HCT116 (cell line): ENCODE results near the gene ERC1. TPM values are rescaled to one million over a fixed set of nuclear protein-coding genes. Genes with fewer than 3 reads are reported as not detected.
A peak's percentile ranks its signal among the peaks of the same experiment; 100 is the strongest.

Experiments
- ATAC-seq: fragments of 200-7000 bp; cut with Tn5 transposase; 2 replicates; pipeline ENCODE4 v1.9.1; 2020; ENCODE audit warnings: mild to moderate bottlenecking, moderate library complexity
- BruUV-seq: library from RNA; stranded (reverse); fragments of 400-500 nt; replicated peaks from 2 replicates; lab custom pipeline; 2021; lab: Mats Ljungman, UMichigan
- CTCF ChIA-PET: fragments of 300-600 bp; sonication (Branson Sonifier 250); formaldehyde crosslinking; loops from one replicate; lab custom pipeline; 2021; ENCODE audit warnings: antibody characterized with exemption; lab: Charles Lee
- POLR2A ChIA-PET: fragments of 300-600, 350-600 bp; sonication (Branson Sonifier 250); formaldehyde crosslinking; loops from one replicate; lab custom pipeline; 2021; ENCODE audit warnings: antibody characterized with exemption; lab: Charles Lee
- RAD21 ChIA-PET, 2 experiments: fragments of 300-600 bp; sonication (Branson Sonifier 250); formaldehyde crosslinking; loops; one replicate each; lab custom pipeline; 2023; ENCODE audit warnings: low total read pairs in 2 of 2; ENCODE audit not compliant: uncharacterized antibody in 2 of 2, unreplicated experiment in 2 of 2, low non-redundant PET in 1 of 2; lab: Charles Lee
- DNase-seq: peaks from one replicate; pipeline ENCODE4 v3.0.0-alpha.2; 2010; ENCODE audit warnings: low read depth, low spot score
- H2AFZ ChIP-seq: fragments of 200-600 bp; shearing (Covaris generic), sonication (generic); 2 replicates; pipeline ENCODE4 v1.6.1; 2017; ENCODE audit warnings: low read depth, mixed run types, mixed read lengths, antibody characterized with exemption, low read length; ENCODE audit not compliant: poor library complexity, severe bottlenecking
- H3K27ac ChIP-seq: 2 replicates; pipeline ENCODE4 v1.5.1; 2012; ENCODE audit warnings: low read depth, low read length
- H3K27me3 ChIP-seq: fragments of 200-600 bp; sonication (generic); 2 replicates; pipeline ENCODE4 v1.6.1; 2016; ENCODE audit warnings: mixed run types, low read length, mixed read lengths; ENCODE audit not compliant: insufficient read depth
- H3K36me3 ChIP-seq, 2 experiments: fragments of 200-500 bp in 1 of 2; fragments of 200-600 bp in 1 of 2; sonication (Bioruptor generic) in 1 of 2; sonication (generic) in 1 of 2; 2 replicates each; pipeline versions ENCODE4 v1.5.1 to v1.6.1; 2014 to 2016; ENCODE audit warnings: low read length in 2 of 2, inconsistent platforms in 1 of 2, mixed read lengths in 1 of 2, mixed run types in 1 of 2; ENCODE audit not compliant: insufficient read depth in 2 of 2, control insufficient read depth in 1 of 2
- H3K4me1 ChIP-seq, 2 experiments: fragments of 200-600 bp in 1 of 2; sonication (generic) in 1 of 2; 2 replicates each; pipeline versions ENCODE4 v1.5.1 to v1.6.1; 2012 to 2017; ENCODE audit warnings: low read length in 2 of 2, inconsistent platforms in 1 of 2, mild to moderate bottlenecking in 1 of 2, mixed read lengths in 1 of 2, mixed run types in 1 of 2, moderate library complexity in 1 of 2; ENCODE audit not compliant: insufficient read depth in 2 of 2, control insufficient read depth in 1 of 2
- H3K4me2 ChIP-seq: fragments of 200-600 bp; sonication (generic); 2 replicates; pipeline ENCODE4 v1.6.1; 2017; ENCODE audit warnings: mixed run types, low read length, mixed read lengths
- H3K4me3 ChIP-seq, 2 experiments: fragments of 200-600 bp in 1 of 2; sonication (generic) in 1 of 2; replicated peaks in 1 of 2; 2 replicates each; pipeline ENCODE4 v1.5.1; 2011 to 2016; ENCODE audit warnings: low read length in 2 of 2, control low read depth in 1 of 2, low read depth in 1 of 2, mild to moderate bottlenecking in 1 of 2, mixed read lengths in 1 of 2, mixed run types in 1 of 2
- H3K79me2 ChIP-seq: fragments of 200-600 bp; sonication (generic); 2 replicates; pipeline ENCODE4 v1.6.1; 2017; ENCODE audit warnings: mild to moderate bottlenecking, mixed run types, low read length, moderate library complexity, mixed read lengths; ENCODE audit not compliant: insufficient read depth
- H3K9ac ChIP-seq: fragments of 200-600 bp; sonication (generic); 2 replicates; pipeline ENCODE4 v1.6.1; 2016; ENCODE audit warnings: low read length, mixed read lengths
- H3K9me2 ChIP-seq: fragments of 200-600 bp; sonication (generic), shearing (Covaris generic); 2 replicates; pipeline ENCODE4 v1.6.1; 2017; ENCODE audit warnings: mixed run types, mild to moderate bottlenecking, moderate library complexity; ENCODE audit not compliant: insufficient read depth
- H3K9me3 ChIP-seq, 2 experiments: fragments of 200-500 bp in 1 of 2; fragments of 200-600 bp in 1 of 2; sonication (Bioruptor generic) in 1 of 2; sonication (generic) in 1 of 2; 2 replicates each; pipeline ENCODE4 v1.6.1; 2014 to 2017; ENCODE audit warnings: low read length in 2 of 2, mixed read lengths in 2 of 2, inconsistent platforms in 1 of 2, low read depth in 1 of 2, mild to moderate bottlenecking in 1 of 2, mixed run types in 1 of 2, moderate library complexity in 1 of 2; ENCODE audit not compliant: control insufficient read depth in 1 of 2, insufficient read depth in 1 of 2
- H4K20me1 ChIP-seq: fragments of 200-600 bp; sonication (generic), shearing (Covaris generic); 2 replicates; pipeline ENCODE4 v1.6.1; 2017; ENCODE audit warnings: mixed run types, mild to moderate bottlenecking, moderate library complexity; ENCODE audit not compliant: insufficient read depth
- ATF3 ChIP-seq: IDR thresholded peaks from 2 replicates; pipeline ENCODE4 v1.6.1; 2012
- CEBPB ChIP-seq: IDR thresholded peaks from 2 replicates; pipeline ENCODE4 v1.6.1; 2012; ENCODE audit warnings: low read depth
- CTCF ChIP-seq, 3 experiments: fragments of 200-600 bp in 1 of 3; sonication (generic) in 1 of 3; IDR thresholded peaks in 2 of 3; conservative IDR thresholded peaks in 1 of 3; 2 replicates each; pipeline ENCODE4 v1.5.1; 2012 to 2017; ENCODE audit warnings: low read depth in 2 of 3, low read length in 2 of 3, antibody characterized with exemption in 1 of 3, borderline replicate concordance in 1 of 3, control low read depth in 1 of 3, mild to moderate bottlenecking in 1 of 3, mixed read lengths in 1 of 3, mixed run types in 1 of 3, moderate library complexity in 1 of 3; ENCODE audit not compliant: insufficient read depth in 1 of 3
- EGR1 ChIP-seq: IDR thresholded peaks from 2 replicates; pipeline ENCODE4 v1.6.1; 2012; ENCODE audit warnings: low read depth
- ELF1 ChIP-seq: IDR thresholded peaks from 2 replicates; pipeline ENCODE4 v1.6.1; 2012; ENCODE audit warnings: low read depth, borderline replicate concordance
- EZH2 ChIP-seq: fragments of 200-600 bp; sonication (generic); IDR thresholded peaks from 2 replicates; pipeline ENCODE4 v1.6.1; 2017; ENCODE audit warnings: antibody characterized with exemption, mixed run types
- EZH2phosphoT487 ChIP-seq: fragments of 200-600 bp; IDR thresholded peaks from 2 replicates; pipeline ENCODE4 v1.6.1; 2018; ENCODE audit warnings: antibody characterized with exemption, borderline replicate concordance
- FOSL1 ChIP-seq: IDR thresholded peaks from 2 replicates; pipeline ENCODE4 v1.6.1; 2012; ENCODE audit warnings: low read depth
- MAX ChIP-seq: IDR thresholded peaks from 2 replicates; pipeline ENCODE4 v1.6.1; 2012
- POLR2A ChIP-seq: IDR thresholded peaks from 2 replicates; pipeline ENCODE4 v1.7.0; 2011; ENCODE audit warnings: borderline replicate concordance; ENCODE audit not compliant: insufficient read depth, insufficient read length; ENCODE audit errors: extremely low read depth
- RAD21 ChIP-seq: IDR thresholded peaks from 2 replicates; pipeline ENCODE4 v1.6.1; 2012; ENCODE audit warnings: low read depth, mild to moderate bottlenecking
- SIN3A ChIP-seq: IDR thresholded peaks from 2 replicates; pipeline ENCODE4 v1.6.1; 2012; ENCODE audit warnings: low read depth
- SP1 ChIP-seq: IDR thresholded peaks from 2 replicates; pipeline ENCODE4 v1.6.1; 2012; ENCODE audit warnings: low read depth
- SRF ChIP-seq: IDR thresholded peaks from 2 replicates; pipeline ENCODE4 v1.6.1; 2012; ENCODE audit warnings: low read depth
- TCF7L2 ChIP-seq: IDR thresholded peaks from 2 replicates; pipeline ENCODE4 v1.7.0; 2011; ENCODE audit warnings: borderline replicate concordance, inconsistent platforms; ENCODE audit not compliant: insufficient read depth, insufficient read length; ENCODE audit errors: extremely low read depth
- YY1 ChIP-seq: IDR thresholded peaks from 2 replicates; pipeline ENCODE4 v1.6.1; 2011; ENCODE audit warnings: low read length, low read depth, moderate library complexity, mild to moderate bottlenecking; ENCODE audit not compliant: insufficient replicate concordance; ENCODE audit errors: extremely low read depth
- ZBTB33 ChIP-seq: IDR thresholded peaks from 2 replicates; pipeline ENCODE4 v1.6.1; 2011; ENCODE audit warnings: mild to moderate bottlenecking, low read length, moderate library complexity; ENCODE audit not compliant: insufficient replicate concordance; ENCODE audit errors: extremely low read depth
- ZNF274 ChIP-seq: fragments of 200-500 bp; sonication (Bioruptor generic); IDR thresholded peaks from 2 replicates; pipeline ENCODE4 v1.6.1; 2014; ENCODE audit warnings: mild to moderate bottlenecking, low read depth, low read length, inconsistent platforms
- intact Hi-C: fragments of 100-400 bp; cut with micrococcal nuclease; formaldehyde crosslinking; loops from 2 replicates; pipeline ENCODE4 v1.10.0; 2022
- total RNA-seq: library from RNA; stranded (reverse); gene quantifications from one replicate; pipeline ENCODE4 v1.2.1, GENCODE V29; 2021; ENCODE audit not compliant: unreplicated experiment

Gene ERC1
- total RNA-seq, 1 experiment from 2014 or later, result 41.9 TPM

- Histone ChIP-seq H3K4me1 (peaks cover 5 to 14% of the 10 kb centered on the region in 2 experiments), H2AFZ (no peak within 1 kb of the TSS), H3K27me3 (no peaks in the 10 kb centered on the region), H3K79me2 (peaks cover 42% of the 10 kb centered on the region), H3K27ac (peak within 1 kb of the TSS; percentile 86), H3K9me3 (no peaks in the 10 kb centered on the region), H3K36me3 (peaks cover 0 to 3% of the 10 kb centered on the region in 2 experiments; a peak in 2 of 4 replicates), H3K9ac (peak within 1 kb of the TSS; percentile 91), H4K20me1 (no peaks in the 10 kb centered on the region), H3K9me2 (no peaks in the 10 kb centered on the region), H3K4me2 (peak within 1 kb of the TSS; percentile 80), H3K4me3 (peak within 1 kb of the TSS; percentile 57 to 94)
- BruUV-seq, result TSS peak; percentile 56
- ChIA-PET POLR2A (interaction anchor here (0.6 to 1.6 kb wide), 11 partner anchors 9 to 656 kb away, joined by 3 to 6 read pairs (median 3); no protein-coding TSS in a partner anchor), CTCF (interaction anchor here (0.5 to 1.7 kb wide), 20 partner anchors 9 to 1050 kb away, joined by 3 to 13 read pairs (median 4); partner anchors contain the start of genes ERC1 and WNK1), RAD21 (interaction anchor here (0.7 to 1.6 kb wide), 5 partner anchors 143 to 634 kb away, joined by 3 to 8 read pairs (median 6); no protein-coding TSS in a partner anchor)
- intact Hi-C loops, result loop anchor here (1.0 to 5.0 kb wide), 4 partner anchors 133 to 633 kb away; partner anchors contain the start of gene WNK1
- ATAC-seq (peak; percentile 93), DNase-seq (peak; percentile 97)
- TF ChIP-seq CTCF (IDR thresholded peaks at IDR 0.05 in 2 of 3, conservative IDR thresholded peaks at IDR 0.05 in 1 of 3; ENCODE audit: borderline replicate concordance in 1 of 3, insufficient read depth in 1 of 3, low read depth in 2 of 3, low read length in 2 of 3) (peak; percentile 92 to 98 (median 95)), SRF (peak; percentile 69), ZBTB33 (no peak), ATF3 (no peak), ELF1 (peak; percentile 57), EGR1 (peak; percentile 86), RAD21 (peak; percentile 90), MAX (peak; percentile 85), CEBPB (no peak), FOSL1 (no peak), SP1 (peak; percentile 74), EZH2 (no peak), TCF7L2 (peak; percentile 62), EZH2phosphoT487 (no peak), YY1 (peak; percentile 11), SIN3A (peak; percentile 94), POLR2A (peak; percentile 91), ZNF274 (no peak)
These were observed 41.4 kb upstream of the ERC1 start, which contains the start of gene RAD52 for GRCh38 chr12:949453-950191. Gene RAD52, minus strand, starts transcription at chr12:949694. Its CDS starts 16,636 bp downstream, at chr12:933058.
